Hematopoietic multipotent progenitor cell treated with erythropoietin and hydrocortisone succinate and interleukin-3 and kit ligand, for 17 days (in vitro differentiated cells): ENCODE measurements around the gene CFAP20DC.
"Not testable (repeated sequence)": the region's sequence is repeated elsewhere in the genome, so short reads cannot be mapped to it uniquely, and the experiment has no call there.

ENCODE experiments used
- DNase-seq: peaks from one replicate; pipeline ENCODE4 v3.0.0-alpha.2; 2015; ENCODE audit warnings: low spot score

Gene CFAP20DC

DNA sequence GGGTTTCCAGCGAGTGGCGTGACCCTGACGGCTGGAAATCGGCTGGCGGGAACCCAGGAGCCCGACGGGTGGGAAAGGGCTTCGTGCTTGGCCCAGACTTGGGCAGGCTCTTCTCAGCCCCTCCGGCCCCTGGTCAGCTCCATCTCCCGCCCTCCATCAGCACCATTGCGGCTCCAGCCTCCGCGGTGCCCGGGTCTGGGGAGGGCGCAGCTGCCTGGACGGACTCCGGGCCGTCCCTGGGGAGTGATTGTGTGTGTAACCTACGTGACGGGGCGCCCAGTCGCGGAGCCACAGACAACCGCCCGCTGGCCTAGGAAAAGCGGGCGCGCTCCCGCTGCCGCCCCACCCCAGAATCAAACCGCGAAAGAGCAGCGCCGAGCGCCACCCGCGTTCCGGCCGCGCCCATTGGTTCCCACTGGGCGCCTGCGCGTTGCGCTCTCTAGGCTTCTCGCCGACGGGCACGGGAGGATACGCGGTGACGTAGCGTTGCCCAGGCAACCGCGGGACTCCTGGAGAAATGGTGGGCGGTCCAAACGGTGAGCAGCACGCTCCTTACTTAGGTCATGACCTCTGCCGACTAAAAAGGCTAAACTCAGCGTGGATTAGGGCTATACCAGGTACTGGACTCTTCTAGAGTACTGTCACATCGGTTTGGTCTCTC lies at the start of gene CFAP20DC:
CFAP20DC (minus strand) TSS at position 355 of the 661 bp plus-strand sequence. CDS start 394 bp downstream, outside the sequence.
- peak; percentile 95 for DNase-seq

DNA sequence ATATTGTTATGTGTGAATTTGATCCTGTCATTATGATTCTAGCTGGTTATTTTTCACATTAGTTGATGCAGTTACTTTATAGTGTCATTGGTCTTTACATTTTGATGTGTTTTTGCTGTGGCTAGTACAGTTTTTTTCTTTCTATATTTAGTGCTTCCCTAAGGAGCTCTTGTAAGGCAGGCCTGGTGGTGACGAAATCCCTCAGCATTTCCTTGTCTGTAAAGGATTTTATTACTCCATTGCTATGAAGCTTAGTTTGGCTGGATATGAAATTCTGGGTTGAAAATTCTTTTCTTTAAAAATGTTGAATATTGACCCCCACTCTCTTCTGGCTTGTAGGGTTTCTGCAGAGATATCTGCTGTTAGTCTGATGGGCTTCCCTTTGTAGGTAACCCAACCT lies 48.7 kb upstream of the CFAP20DC start:
- DNase-seq, result not testable (repeated sequence)

- DNase-seq, result no peak
These were observed 44.6 kb upstream of the CFAP20DC start for GRCh38 chr3:59094446-59094845.

- DNase-seq, result no peak
These were observed 43.7 kb upstream of the CFAP20DC start for GRCh38 chr3:59093521-59093920.

DNA sequence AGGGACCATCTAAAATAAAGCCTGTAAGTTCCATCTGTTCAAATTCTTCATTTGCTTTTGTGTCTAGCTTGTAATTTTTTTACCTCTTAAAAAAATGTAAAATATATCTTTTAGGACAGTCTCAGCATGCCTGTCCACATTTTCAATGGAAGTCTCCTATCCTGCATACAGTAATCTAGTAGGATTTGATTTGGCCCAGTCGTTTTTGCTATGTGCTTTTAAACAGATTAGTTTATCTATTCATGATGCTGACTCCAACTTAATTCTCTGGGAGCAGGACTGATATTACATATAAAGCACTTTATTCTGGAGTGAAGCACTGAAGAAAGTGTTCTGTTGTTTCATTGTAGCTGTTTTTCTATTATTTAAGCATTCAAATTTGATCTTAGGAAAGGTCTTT lies 38.9 kb upstream of the CFAP20DC start:
- no peak for DNase-seq

DNA sequence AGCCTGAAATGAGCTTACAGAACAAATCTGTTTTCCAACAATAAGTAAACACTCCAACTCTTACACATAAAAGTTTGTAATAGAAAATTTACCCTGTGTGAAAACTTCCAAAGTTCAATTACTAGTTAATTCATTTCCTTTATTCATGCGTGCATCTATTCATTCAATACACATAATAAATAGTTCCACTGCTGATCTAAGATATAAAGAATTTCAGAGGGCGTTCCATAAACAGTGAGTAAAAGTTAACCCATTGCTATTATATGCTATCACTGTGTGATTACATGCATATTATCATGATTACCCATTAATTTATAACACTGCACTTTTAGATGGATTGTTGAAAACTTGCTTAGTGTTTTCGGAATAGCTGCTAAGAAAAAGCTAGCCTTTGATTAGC lies 36.2 kb upstream of the CFAP20DC start:
- DNase-seq, result no peak

DNA sequence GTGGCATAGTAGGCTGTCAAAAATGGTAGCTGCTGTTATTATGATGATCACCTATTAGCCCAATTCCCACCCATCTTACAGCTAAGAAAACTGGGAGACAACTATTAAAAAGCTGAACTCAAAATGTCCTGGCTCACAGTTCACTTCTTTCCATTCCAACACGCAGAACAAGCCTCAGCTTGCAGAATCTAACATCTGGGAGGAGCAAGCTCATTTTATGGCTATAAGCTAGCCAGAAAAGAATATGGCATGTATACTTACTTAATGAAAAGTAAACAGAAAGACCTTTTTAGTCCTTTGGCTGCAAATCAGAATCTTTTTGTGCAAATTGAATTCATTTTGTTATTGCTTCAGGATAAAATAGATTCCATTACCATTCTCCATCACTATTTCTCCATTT lies 34.8 kb upstream of the CFAP20DC start:
- DNase-seq, result no peak

DNA sequence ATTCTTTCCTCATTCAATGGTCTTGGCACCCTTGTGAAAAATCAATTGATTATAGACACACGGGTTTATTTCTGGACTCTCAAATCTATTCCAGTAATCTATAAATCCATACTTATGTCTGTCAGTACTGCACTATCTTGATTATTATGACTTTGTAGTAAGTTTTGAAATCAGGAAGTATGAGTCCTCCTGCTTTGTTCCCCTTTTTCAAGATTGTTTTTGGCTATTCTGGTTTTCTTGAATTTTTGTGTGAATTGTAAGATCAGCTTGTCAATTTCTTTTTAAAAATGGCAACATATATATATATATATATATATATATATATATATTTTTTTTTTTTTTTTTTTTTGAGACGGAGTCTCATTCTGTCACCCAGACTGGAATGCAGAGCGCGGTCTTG lies 32.3 kb upstream of the CFAP20DC start:
- no peak for DNase-seq

DNA sequence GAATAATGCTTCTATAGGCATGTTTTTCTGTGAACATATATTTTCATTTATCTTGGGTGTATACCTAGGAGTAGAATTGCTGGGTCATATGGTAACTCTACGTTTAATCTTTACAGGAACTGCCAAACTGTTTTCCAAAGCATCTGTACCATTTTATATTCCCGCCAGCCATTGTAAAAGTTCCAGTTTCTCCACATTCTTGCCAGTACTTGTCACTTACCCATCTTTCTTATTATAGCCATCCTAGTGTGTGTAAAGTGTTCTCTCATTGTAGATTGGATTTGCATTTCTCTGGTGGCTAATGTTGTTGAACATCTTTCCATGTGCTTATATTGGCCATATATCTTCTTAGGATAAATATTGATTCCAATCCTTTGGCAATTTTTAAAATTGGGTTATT lies 31.2 kb upstream of the CFAP20DC start:
- no peak for DNase-seq

DNA sequence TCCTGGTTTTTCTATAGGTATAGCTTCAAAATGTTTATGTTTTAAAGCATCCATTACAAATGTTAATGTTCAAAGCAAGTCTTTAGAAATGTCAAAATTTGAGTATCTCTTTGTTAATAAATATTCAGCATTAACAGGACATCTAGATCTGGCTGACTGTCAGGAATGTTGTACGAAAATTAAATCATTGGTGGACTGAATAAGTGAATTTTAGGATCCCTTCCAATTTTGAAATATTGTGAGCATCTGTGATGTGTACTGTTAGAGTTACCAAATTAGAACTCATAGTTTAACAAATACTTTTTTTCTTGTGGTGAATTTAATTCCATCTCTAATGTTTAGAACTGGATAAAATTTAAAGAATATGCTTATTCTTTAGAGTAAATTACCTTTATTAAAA lies 30.1 kb upstream of the CFAP20DC start:
- DNase-seq, result no peak

GRCh38 chr3:59074764-59075163 lies 24.9 kb upstream of the CFAP20DC start:
- DNase-seq, result no peak

- DNase-seq, result no peak
These were observed 22.9 kb upstream of the CFAP20DC start for GRCh38 chr3:59072681-59073080.

DNA sequence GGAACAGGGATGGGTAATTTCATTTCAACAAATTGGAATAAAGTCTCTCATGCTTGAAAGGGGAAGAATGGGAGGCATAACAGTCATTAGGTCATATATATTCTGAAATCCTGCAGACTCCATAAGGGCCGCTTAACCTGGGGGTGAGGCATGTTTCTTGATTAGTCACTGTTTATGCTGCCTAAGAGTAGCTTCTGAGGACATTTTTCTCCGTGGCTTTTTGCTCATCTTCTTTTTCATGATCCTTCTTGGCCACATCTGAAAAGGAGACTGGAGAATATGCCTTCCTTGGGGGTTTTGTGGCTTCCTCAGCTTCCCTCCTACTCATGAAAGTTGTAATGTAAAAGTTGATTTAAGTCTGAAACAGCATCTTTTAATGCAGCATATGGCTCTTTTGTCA lies 20.0 kb upstream of the CFAP20DC start:
- DNase-seq, result no peak

GRCh38 chr3:59065240-59065639 lies 15.4 kb upstream of the CFAP20DC start:
- no peak for DNase-seq

DNA sequence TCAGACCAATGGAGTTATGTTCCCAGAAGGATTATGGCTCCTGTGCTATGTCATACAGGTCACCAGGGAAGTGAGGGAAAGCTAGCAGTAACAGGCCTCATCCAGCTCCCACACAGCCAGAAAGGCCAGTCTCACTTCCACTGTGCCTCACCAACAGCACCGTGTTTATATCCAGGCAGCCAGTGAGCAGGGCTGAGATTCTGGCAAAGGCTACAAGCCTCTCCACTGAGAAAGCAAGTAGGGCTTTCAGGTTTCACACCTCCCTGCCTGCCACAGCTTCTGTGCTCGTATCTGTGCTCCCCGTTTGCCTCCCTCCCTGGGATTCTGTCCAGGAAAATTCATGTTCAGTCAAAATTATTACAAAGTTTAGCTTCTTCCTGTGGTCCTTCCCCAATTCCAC lies 14.9 kb upstream of the CFAP20DC start:
- DNase-seq, result no peak

DNA sequence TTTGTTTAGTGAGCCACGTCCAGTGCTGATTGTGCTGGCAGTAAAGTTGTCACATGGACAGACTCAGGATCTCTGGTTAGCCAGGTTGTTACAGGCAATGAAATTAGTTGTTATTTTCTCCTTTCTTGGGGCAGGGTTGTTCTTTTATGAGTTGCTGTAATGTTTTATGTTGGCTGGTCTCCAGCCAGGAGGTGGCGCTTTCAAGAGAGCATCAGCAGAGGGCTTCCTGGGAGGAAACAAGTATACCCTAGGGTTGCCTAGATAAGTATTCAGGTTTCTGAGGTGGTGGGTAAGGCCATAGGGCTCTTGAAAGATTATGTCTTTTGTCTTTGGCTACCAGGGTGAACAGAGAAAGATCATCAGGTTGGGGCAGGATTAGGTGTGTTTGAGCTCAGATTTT lies 14.5 kb upstream of the CFAP20DC start:
- no peak for DNase-seq

- no peak for DNase-seq
These were observed 6.9 kb upstream of the CFAP20DC start for GRCh38 chr3:59056706-59057105.

DNA sequence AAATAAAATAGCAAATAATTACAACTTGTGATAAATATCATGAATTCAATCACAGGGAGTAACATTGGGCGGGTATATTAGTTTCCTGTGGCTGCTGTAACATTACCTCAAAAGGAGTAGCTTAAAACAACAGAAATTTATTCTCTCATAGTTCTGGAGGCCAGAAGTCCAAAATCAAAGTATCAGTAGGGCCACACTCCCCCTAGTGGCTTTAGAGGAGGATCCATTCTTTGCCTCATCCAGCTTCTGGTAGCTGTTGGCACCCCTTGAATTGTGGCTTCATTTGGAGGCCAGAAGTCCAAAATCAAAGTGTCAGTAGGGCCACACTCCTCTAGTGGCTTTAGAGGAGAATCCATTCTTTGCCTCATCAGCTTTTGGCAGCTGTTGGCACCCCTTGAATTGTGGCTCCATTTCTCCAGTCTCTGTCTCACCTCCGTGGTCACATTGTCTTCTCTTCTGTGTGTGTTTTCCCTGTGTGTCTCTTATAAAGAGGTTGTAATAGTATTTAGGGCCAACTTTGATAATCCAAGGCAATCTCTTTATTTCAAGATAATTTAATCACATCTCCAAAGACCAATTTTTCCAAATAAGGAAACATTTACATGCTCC lies 3.1 kb upstream of the CFAP20DC start:
- peak; percentile 76 for DNase-seq

DNA sequence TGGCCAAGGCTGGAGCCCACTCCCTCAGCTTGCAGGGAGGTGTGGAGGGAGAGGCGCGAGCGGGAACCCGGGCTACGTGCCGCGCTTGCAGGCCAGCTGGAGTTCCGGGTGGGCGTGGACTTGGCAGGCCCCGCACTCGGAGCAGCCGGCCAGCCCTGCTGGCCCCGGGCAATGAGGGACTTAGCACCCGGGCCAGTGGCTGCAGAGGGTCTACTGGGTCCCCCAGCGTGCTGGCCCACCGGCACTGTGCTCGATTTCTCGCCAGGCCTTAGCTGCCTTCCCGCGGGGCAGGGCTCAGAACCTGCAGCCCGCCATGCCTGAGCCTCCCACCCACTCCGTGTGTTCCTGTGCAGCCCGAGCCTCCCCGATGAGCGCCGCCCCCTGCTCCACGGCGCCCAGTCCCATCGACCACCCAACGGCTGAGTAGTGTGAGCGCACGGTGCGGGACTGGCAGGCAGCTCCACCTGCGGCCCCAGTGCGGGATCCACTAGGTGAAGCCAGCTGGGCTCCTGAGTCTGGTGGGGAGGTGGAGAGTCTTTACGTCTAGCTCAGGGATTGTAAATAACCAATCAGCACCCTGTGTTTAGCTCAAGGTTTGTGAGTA lies 1.1 kb upstream of the CFAP20DC start:
- not testable (repeated sequence) for DNase-seq

DNA sequence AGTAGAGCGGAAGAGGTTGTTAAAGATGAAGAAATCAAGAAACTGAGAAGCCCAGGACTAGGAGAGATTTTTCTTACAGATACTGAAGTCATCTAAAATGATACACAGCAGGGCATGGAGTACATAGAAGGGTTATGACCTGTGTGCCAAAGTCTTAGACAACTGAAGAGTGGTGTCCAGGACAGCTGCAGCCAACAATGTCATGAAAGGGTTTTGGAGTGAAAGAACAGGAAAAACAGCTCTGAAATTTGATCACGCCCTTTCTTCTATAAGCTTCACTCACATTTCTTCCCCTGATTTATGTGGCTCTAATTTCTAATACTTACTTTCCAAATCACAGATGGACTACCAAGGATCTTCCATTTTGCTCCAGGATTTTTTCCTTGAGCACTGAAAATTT lies 3.0 kb downstream of the CFAP20DC start:
- DNase-seq, result no peak

DNA sequence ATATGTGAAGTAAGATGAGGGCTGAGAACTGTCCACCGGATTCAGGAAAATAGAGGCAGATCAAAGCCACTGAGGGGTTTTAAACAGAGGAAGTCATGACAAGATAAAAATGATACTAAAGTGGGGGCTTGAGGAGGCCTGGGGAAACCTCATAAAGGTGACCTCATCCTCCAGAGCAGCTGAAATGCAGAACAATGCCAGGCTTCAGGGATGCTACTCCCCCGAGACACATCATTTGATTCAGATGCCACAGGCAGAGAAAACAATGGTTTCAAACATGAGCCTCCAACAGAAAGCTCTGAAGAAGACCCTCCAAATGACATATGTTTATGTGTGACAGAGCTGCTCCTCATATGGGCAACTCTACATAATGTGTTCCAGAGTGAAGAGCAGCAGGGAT lies 6.4 kb downstream of the CFAP20DC start:
- DNase-seq, result no peak

- DNase-seq, result no peak
These were observed 8.9 kb downstream of the CFAP20DC start for GRCh38 chr3:59040902-59041301.

DNA sequence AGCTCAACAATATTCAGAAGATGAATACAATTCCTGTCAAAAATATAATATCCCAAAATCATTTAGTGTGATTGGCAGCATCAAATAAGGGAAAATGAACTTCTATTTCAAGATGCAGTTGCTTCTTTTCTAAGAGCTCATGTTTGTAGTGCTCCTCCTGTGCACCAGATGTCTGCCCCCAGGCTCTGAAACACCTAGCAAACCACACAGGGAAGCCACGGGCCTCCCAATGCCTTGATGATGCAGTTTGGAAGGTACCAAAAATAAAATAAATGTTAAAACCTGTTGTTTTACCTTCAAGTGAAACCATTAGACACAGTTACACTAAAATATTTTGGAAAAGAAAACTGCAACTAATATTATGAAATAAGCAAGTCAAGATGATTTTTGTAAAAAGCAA lies 22.2 kb downstream of the CFAP20DC start:
- DNase-seq, result no peak

DNA sequence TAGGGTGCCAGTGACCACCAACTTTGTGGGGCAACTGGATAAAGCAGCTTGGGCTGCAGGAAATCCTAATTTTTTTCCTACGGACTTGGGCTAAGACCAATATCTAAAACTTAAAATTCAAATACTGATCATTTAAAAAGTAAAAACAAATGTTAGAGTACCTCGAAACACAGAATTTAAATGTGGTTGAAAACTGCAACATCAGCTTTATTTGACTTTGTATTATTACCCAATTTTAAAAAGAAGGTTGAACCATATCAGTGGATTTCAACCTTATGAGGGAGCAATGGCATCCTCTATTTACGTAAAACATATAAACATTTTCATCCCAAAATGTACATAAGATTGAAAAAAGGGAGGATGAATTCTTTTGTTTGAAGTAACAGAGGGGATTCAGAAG lies 26.2 kb downstream of the CFAP20DC start:
- no peak for DNase-seq
